GM18511 (cell line): ENCODE measurements around the gene SETBP1.
A peak's percentile ranks its signal among the peaks of the same experiment; 100 is the strongest.

Source experiments
- ATAC-seq: cut with Tn5 transposase; IDR thresholded peaks from one replicate; pipeline ENCODE4 v1.9.1; 2021; ENCODE audit warnings: mild to moderate bottlenecking, moderate library complexity; ENCODE audit not compliant: unreplicated experiment

Gene SETBP1

GRCh38 chr18:44754567-44754966 lies 73.9 kb downstream of the SETBP1 start:
- ATAC-seq: no peak

GRCh38 chr18:44758861-44759631 lies 78.4 kb downstream of the SETBP1 start:
- ATAC-seq: peak; percentile 95

- peak; percentile 57 for ATAC-seq
These were observed 79.2 kb downstream of the SETBP1 start for GRCh38 chr18:44759925-44760342.

GRCh38 chr18:44761812-44762211 lies 81.1 kb downstream of the SETBP1 start:
- no peak for ATAC-seq

- ATAC-seq: no peak
These were observed 82.6 kb downstream of the SETBP1 start for GRCh38 chr18:44763327-44763726.

GRCh38 chr18:44764863-44765262 lies 84.2 kb downstream of the SETBP1 start:
- no peak for ATAC-seq

GRCh38 chr18:44765456-44765855 lies 84.8 kb downstream of the SETBP1 start:
- no peak for ATAC-seq

GRCh38 chr18:44766450-44766849 lies 85.8 kb downstream of the SETBP1 start:
- ATAC-seq: no peak

GRCh38 chr18:44767807-44768206 lies 87.1 kb downstream of the SETBP1 start:
- no peak for ATAC-seq

- no peak for ATAC-seq
These were observed 90.0 kb downstream of the SETBP1 start for GRCh38 chr18:44770641-44771040.

- no peak for ATAC-seq
These were observed 90.9 kb downstream of the SETBP1 start for GRCh38 chr18:44771572-44771955.

- ATAC-seq: no peak
These were observed 91.5 kb downstream of the SETBP1 start for GRCh38 chr18:44771956-44772917.

GRCh38 chr18:44773640-44774155 lies 93.0 kb downstream of the SETBP1 start:
- no peak for ATAC-seq

GRCh38 chr18:44774191-44774590 lies 93.5 kb downstream of the SETBP1 start:
- ATAC-seq: no peak

GRCh38 chr18:44777457-44778192 lies 96.9 kb downstream of the SETBP1 start:
- no peak for ATAC-seq

- ATAC-seq: no peak
These were observed 98.1 kb downstream of the SETBP1 start for GRCh38 chr18:44778788-44779187.

- ATAC-seq: no peak
These were observed 99.1 kb downstream of the SETBP1 start for GRCh38 chr18:44779753-44780292.

GRCh38 chr18:44781886-44782285 lies 101.2 kb downstream of the SETBP1 start:
- ATAC-seq: no peak

GRCh38 chr18:44782617-44783016 lies 101.9 kb downstream of the SETBP1 start:
- ATAC-seq: no peak

GRCh38 chr18:44783371-44783770 lies 102.7 kb downstream of the SETBP1 start:
- ATAC-seq: no peak

- peak; percentile 31 for ATAC-seq
These were observed 105.6 kb downstream of the SETBP1 start for GRCh38 chr18:44786257-44786656.
